Panc1 (cell line): ENCODE measurements around the gene ZNF653. TPM values are rescaled to one million over a fixed set of nuclear protein-coding genes. Genes with fewer than 3 reads are reported as not detected.

Experiments
- microRNA-seq: library from miRNA; unstranded; fragments of <30 nt; microRNA quantifications from one replicate; pipeline ENCODE4 v1.1.0, GENCODE V29; 2020; ENCODE audit not compliant: unreplicated experiment
- total RNA-seq: library from RNA; stranded (reverse); gene quantifications from one replicate; pipeline ENCODE4 v1.2.1, GENCODE V29; 2021; ENCODE audit not compliant: unreplicated experiment

The ZNF653 gene
- total RNA-seq, 1 experiment from 2014 or later, result 10.4 TPM

Small RNAs within 50 kb of the gene (microRNA-seq; reads per million reads assigned to microRNA genes)
- 4.8 reads per million, percentile 11 among the genes with 10 or more reads in this experiment for gene MIR7974

Other genes with a start within 250 kb of the ZNF653 start
- gene DOCK6, start 243.3 kb downstream of the ZNF653 start, total RNA-seq, result 19.4 TPM
- gene TSPAN16, start 209.7 kb downstream of the ZNF653 start, total RNA-seq, result not detected
- gene RAB3D, start 166.2 kb downstream of the ZNF653 start, total RNA-seq, result 46.6 TPM
- gene TMEM205, start 159.6 kb downstream of the ZNF653 start, total RNA-seq, result 133 TPM
- 46.6 TPM for gene CCDC159, start 159.3 kb downstream of the ZNF653 start, total RNA-seq
- 43.3 TPM for gene PLPPR2, start 150.4 kb downstream of the ZNF653 start, total RNA-seq
- gene SWSAP1, start 131.2 kb downstream of the ZNF653 start, total RNA-seq, result 3.1 TPM
- gene EPOR, start 121.5 kb downstream of the ZNF653 start, total RNA-seq, result 16.4 TPM
- gene RGL3, start 86.5 kb downstream of the ZNF653 start, total RNA-seq, result 22.6 TPM
- 1.9 TPM for gene ODAD3, start 70.7 kb downstream of the ZNF653 start, total RNA-seq
- gene PRKCSH, start 70.2 kb downstream of the ZNF653 start, total RNA-seq, result 399 TPM
- gene ELAVL3, start 24.8 kb downstream of the ZNF653 start, total RNA-seq, result not detected
- gene ECSIT, start 23.3 kb upstream of the ZNF653 start, total RNA-seq, result 39.4 TPM
- gene CNN1, start 33.0 kb upstream of the ZNF653 start, total RNA-seq, result 0.98 TPM
- gene ELOF1, start 53.4 kb upstream of the ZNF653 start, total RNA-seq, result 62.2 TPM
- gene ACP5, start 71.8 kb upstream of the ZNF653 start, total RNA-seq, result 0.85 TPM
- 10.7 TPM for gene ZNF627, start 91.6 kb upstream of the ZNF653 start, total RNA-seq
- gene ZNF823, start 233.1 kb upstream of the ZNF653 start, total RNA-seq, result 5.0 TPM